HepG2 (cell line): ENCODE measurements around the gene UBTF. TPM values are rescaled to one million over a fixed set of nuclear protein-coding genes. Genes with fewer than 3 reads are reported as not detected.

Experiments
- JUN ChIP-seq: sonication (generic); formaldehyde crosslinking; IDR thresholded peaks from 2 replicates; pipeline ENCODE4 v1.4.0; 2020; ENCODE audit warnings: mild to moderate bottlenecking, missing genetic modification reagents
- KLF9 ChIP-seq: IDR thresholded peaks from 2 replicates; pipeline ENCODE4 v1.6.1; 2016; ENCODE audit warnings: low read depth
- KMT2B ChIP-seq: IDR thresholded peaks from 2 replicates; pipeline ENCODE4 v1.6.1; 2016; ENCODE audit warnings: missing genetic modification reagents, missing compliant biosample characterization
- MAZ ChIP-seq, 2 experiments: sonication (generic) in 1 of 2; formaldehyde crosslinking in 1 of 2; IDR thresholded peaks; 2 replicates each; pipeline versions ENCODE4 v1.5.0 to v1.6.1; 2012 to 2020; ENCODE audit warnings: low read depth in 2 of 2, mild to moderate bottlenecking in 2 of 2, borderline replicate concordance in 1 of 2, improper control_type of control experiment in 1 of 2, low read length in 1 of 2, missing genetic modification reagents in 1 of 2, moderate library complexity in 1 of 2
- MXI1 ChIP-seq: IDR thresholded peaks from 3 replicates; pipeline ENCODE4 v1.6.1; 2012; ENCODE audit warnings: low read depth, low read length, inconsistent platforms, borderline replicate concordance
- NCOA1 ChIP-seq: sonication (generic); formaldehyde crosslinking; IDR thresholded peaks from 2 replicates; pipeline ENCODE4 v1.9.0; 2021; ENCODE audit warnings: missing genetic modification reagents
- NCOA5 ChIP-seq: sonication (generic); formaldehyde crosslinking; IDR thresholded peaks from 2 replicates; pipeline ENCODE4 v1.4.0; 2020; ENCODE audit warnings: missing genetic modification reagents
- NFIC ChIP-seq: IDR thresholded peaks from 2 replicates; pipeline ENCODE4 v1.6.1; 2012; ENCODE audit warnings: mild to moderate bottlenecking, low read length, inconsistent platforms
- SMARCC2 ChIP-seq: fragments of 450-650 bp; IDR thresholded peaks from 2 replicates; pipeline ENCODE4 v1.6.1; 2017; ENCODE audit warnings: antibody characterized with exemption, mild to moderate bottlenecking
- SNAPC2 ChIP-seq: sonication (generic); formaldehyde crosslinking; IDR thresholded peaks from 2 replicates; pipeline ENCODE4 v1.8.1; 2022; ENCODE audit warnings: mild to moderate bottlenecking, missing genetic modification reagents
- SP140L ChIP-seq: sonication (generic); formaldehyde crosslinking; IDR thresholded peaks from 2 replicates; pipeline ENCODE4 v1.4.0; 2020; ENCODE audit warnings: missing genetic modification reagents, borderline replicate concordance
- THYN1 ChIP-seq: sonication (generic); formaldehyde crosslinking; IDR thresholded peaks from 2 replicates; pipeline ENCODE4 v1.8.1; 2023; ENCODE audit warnings: low read depth, mild to moderate bottlenecking, moderate library complexity, missing genetic modification reagents, borderline replicate concordance
- ZBTB2 ChIP-seq: sonication (generic); formaldehyde crosslinking; IDR thresholded peaks from 2 replicates; pipeline ENCODE4 v1.8.0; 2022; ENCODE audit warnings: low read depth, missing genetic modification reagents
- ZBTB7A ChIP-seq: sonication (generic); formaldehyde crosslinking; IDR thresholded peaks from 2 replicates; pipeline ENCODE4 v1.8.0; 2022; ENCODE audit warnings: mild to moderate bottlenecking, missing genetic modification reagents
- ZNF383 ChIP-seq: sonication (generic); formaldehyde crosslinking; IDR thresholded peaks from 2 replicates; pipeline ENCODE4 v1.4.0; 2020; ENCODE audit warnings: missing genetic modification reagents, mild to moderate bottlenecking, borderline replicate concordance
- ZNF563 ChIP-seq: sonication (generic); formaldehyde crosslinking; IDR thresholded peaks from 2 replicates; pipeline ENCODE4 v1.8.0; 2022; ENCODE audit warnings: mild to moderate bottlenecking, moderate library complexity, missing genetic modification reagents
- ZNF570 ChIP-seq: sonication (generic); formaldehyde crosslinking; IDR thresholded peaks from 2 replicates; pipeline ENCODE4 v1.4.0; 2020; ENCODE audit warnings: mild to moderate bottlenecking, missing genetic modification reagents, borderline replicate concordance
- ZNF703 ChIP-seq: sonication (generic); formaldehyde crosslinking; IDR thresholded peaks from 2 replicates; pipeline ENCODE4 v1.5.1; 2020; ENCODE audit warnings: missing genetic modification reagents, mild to moderate bottlenecking, moderate library complexity, borderline replicate concordance
- ZNF772 ChIP-seq: sonication (generic); formaldehyde crosslinking; IDR thresholded peaks from 2 replicates; pipeline ENCODE4 v1.5.0; 2020; ENCODE audit warnings: mild to moderate bottlenecking, missing genetic modification reagents
- ZNF83 ChIP-seq: sonication (generic); formaldehyde crosslinking; IDR thresholded peaks from 2 replicates; pipeline ENCODE4 v1.4.0; 2020; ENCODE audit warnings: missing genetic modification reagents, mild to moderate bottlenecking, borderline replicate concordance
- polyA plus RNA-seq, 8 experiments: library from polyadenylated mRNA; depleted of rRNA in 3 of 8; stranded (reverse) in 7 of 8; unstranded in 1 of 8; fragments of >200 nt; fragmentation: Illumina TruSeq in 4 of 8; extraction: Trizol in 4 of 8; gene quantifications; 2 replicates each; pipeline versions ENCODE4 v1.2.1 to v1.2.3, GENCODE V29; 2011 to 2016; ENCODE audit warnings: low read depth in 4 of 8, missing spikeins in 1 of 8, mixed read lengths in 1 of 8; ENCODE audit not compliant: insufficient read depth in 1 of 8
- total RNA-seq, 5 experiments: library from RNA; depleted of rRNA; stranded (reverse); fragments of >200 nt; fragmentation: Illumina TruSeq; extraction: Trizol; gene quantifications; 2 replicates each; pipeline ENCODE4 v1.2.3, GENCODE V29; 2016; ENCODE audit warnings: low read depth in 1 of 5
- TF ChIP-seq, protein P1 (sequence below): sonication (generic); formaldehyde crosslinking; IDR thresholded peaks from 2 replicates; pipeline ENCODE4 v1.4.0; 2020; ENCODE audit warnings: mild to moderate bottlenecking, missing genetic modification reagents
- TF ChIP-seq, protein P2 (sequence below): sonication (generic); formaldehyde crosslinking; IDR thresholded peaks from 2 replicates; pipeline ENCODE4 v1.4.0; 2020; ENCODE audit warnings: missing genetic modification reagents

The UBTF gene
- total and polyA plus RNA-seq, 2 of the 13 experiments (the other 11 are each of a cell fraction or from before 2014, with no cell fraction given), result 15.2 to 60.9 TPM

- TF ChIP-seq ZBTB2 (CRISPR knock-in tag) (no peak), JUN (CRISPR knock-in tag) (no peak), MXI1 (peak; percentile 48; the same call in 1 of the 3 replicates), SNAPC2 (CRISPR knock-in tag) (no peak), ZNF83 (CRISPR knock-in tag) (peak; percentile 66; the same call in 1 of the 2 replicates), ZNF772 (CRISPR knock-in tag) (peak; percentile 55; the same call in 1 of the 2 replicates), SMARCC2 (no peak), NFIC (no peak), ZNF570 (CRISPR knock-in tag) (no peak), NCOA1 (no peak), ZNF383 (CRISPR knock-in tag) (no peak), NCOA5 (CRISPR knock-in tag) (no peak), ZNF703 (no peak), THYN1 (CRISPR knock-in tag) (no peak), ZNF563 (CRISPR knock-in tag) (peak; percentile 63), MAZ (IDR thresholded peaks at IDR 0.05; ENCODE audit: borderline replicate concordance, low read depth, low read length) (peak; percentile 43), MAZ (CRISPR knock-in tag; IDR thresholded peaks at IDR 0.05; ENCODE audit: low read depth) (peak; percentile 4; the same call in 1 of the 2 replicates), KLF9 (no peak), SP140L (no peak), ZBTB7A (CRISPR knock-in tag) (no peak), KMT2B (CRISPR knock-in tag) (no peak)
- TF ChIP-seq, protein P1, sequence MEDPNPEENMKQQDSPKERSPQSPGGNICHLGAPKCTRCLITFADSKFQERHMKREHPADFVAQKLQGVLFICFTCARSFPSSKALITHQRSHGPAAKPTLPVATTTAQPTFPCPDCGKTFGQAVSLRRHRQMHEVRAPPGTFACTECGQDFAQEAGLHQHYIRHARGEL, result no peak
- TF ChIP-seq, protein P2, sequence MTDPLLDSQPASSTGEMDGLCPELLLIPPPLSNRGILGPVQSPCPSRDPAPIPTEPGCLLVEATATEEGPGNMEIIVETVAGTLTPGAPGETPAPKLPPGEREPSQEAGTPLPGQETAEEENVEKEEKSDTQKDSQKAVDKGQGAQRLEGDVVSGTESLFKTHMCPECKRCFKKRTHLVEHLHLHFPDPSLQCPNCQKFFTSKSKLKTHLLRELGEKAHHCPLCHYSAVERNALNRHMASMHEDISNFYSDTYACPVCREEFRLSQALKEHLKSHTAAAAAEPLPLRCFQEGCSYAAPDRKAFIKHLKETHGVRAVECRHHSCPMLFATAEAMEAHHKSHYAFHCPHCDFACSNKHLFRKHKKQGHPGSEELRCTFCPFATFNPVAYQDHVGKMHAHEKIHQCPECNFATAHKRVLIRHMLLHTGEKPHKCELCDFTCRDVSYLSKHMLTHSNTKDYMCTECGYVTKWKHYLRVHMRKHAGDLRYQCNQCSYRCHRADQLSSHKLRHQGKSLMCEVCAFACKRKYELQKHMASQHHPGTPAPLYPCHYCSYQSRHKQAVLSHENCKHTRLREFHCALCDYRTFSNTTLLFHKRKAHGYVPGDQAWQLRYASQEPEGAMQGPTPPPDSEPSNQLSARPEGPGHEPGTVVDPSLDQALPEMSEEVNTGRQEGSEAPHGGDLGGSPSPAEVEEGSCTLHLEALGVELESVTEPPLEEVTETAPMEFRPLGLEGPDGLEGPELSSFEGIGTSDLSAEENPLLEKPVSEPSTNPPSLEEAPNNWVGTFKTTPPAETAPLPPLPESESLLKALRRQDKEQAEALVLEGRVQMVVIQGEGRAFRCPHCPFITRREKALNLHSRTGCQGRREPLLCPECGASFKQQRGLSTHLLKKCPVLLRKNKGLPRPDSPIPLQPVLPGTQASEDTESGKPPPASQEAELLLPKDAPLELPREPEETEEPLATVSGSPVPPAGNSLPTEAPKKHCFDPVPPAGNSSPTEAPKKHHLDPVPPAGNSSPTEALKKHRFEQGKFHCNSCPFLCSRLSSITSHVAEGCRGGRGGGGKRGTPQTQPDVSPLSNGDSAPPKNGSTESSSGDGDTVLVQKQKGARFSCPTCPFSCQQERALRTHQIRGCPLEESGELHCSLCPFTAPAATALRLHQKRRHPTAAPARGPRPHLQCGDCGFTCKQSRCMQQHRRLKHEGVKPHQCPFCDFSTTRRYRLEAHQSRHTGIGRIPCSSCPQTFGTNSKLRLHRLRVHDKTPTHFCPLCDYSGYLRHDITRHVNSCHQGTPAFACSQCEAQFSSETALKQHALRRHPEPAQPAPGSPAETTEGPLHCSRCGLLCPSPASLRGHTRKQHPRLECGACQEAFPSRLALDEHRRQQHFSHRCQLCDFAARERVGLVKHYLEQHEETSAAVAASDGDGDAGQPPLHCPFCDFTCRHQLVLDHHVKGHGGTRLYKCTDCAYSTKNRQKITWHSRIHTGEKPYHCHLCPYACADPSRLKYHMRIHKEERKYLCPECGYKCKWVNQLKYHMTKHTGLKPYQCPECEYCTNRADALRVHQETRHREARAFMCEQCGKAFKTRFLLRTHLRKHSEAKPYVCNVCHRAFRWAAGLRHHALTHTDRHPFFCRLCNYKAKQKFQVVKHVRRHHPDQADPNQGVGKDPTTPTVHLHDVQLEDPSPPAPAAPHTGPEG (CRISPR knock-in tag), result peak; percentile 53
These were observed 313 bp downstream of the UBTF start (continued) for GRCh38 chr17:44219108-44219615.
